Prostate gland (tissue), 2 donors: Measurements from ENCODE around the gene MAP2K1. TPM values are rescaled to one million over a fixed set of nuclear protein-coding genes. Genes with fewer than 3 reads are reported as not detected.

ENCODE experiments used
- DNase-seq: peaks from one replicate; pipeline ENCODE4 v3.0.0-alpha.2; 2019; ENCODE audit warnings: low spot score
- H3K27ac ChIP-seq, 2 donors: fragments of 200-600 bp; sonication (generic); 2 replicates each; pipeline ENCODE4 v1.5.1; 2017 to 2019
- H3K27me3 ChIP-seq: fragments of 200-600 bp; sonication (generic); replicated peaks from 2 replicates; pipeline ENCODE4 v1.5.1; 2019; ENCODE audit not compliant: insufficient read depth
- H3K36me3 ChIP-seq, 2 donors: fragments of 200-600 bp; sonication (generic); 1 replicate in 1 of 2; 2 replicates in 1 of 2; pipeline versions ENCODE4 v1.5.1 to v1.8.1; 2017 to 2019
- H3K4me1 ChIP-seq: fragments of 200-600 bp; sonication (generic); replicated peaks from 2 replicates; pipeline ENCODE4 v1.5.1; 2019
- H3K4me3 ChIP-seq, 2 donors: fragments of 200-600 bp; sonication (generic); 2 replicates each; pipeline ENCODE4 v1.5.1; 2017 to 2019
- H3K9me3 ChIP-seq: fragments of 200-600 bp; sonication (generic); 2 replicates; pipeline ENCODE4 v1.5.1; 2017
- POLR2A ChIP-seq: fragments of 450-650 bp; IDR thresholded peaks from one replicate; pipeline ENCODE4 v1.6.1; 2016; ENCODE audit warnings: antibody characterized with exemption, mild to moderate bottlenecking
- POLR2AphosphoS5 ChIP-seq: sonication (generic); formaldehyde crosslinking; IDR thresholded peaks from one replicate; pipeline ENCODE4 v1.6.1; 2017; ENCODE audit warnings: antibody characterized with exemption
- WGBS: methylation state at CpG from one replicate; pipeline ENCODE4 v1.1.5; 2018; 5-methylcytosine and 5-hydroxymethylcytosine counted together
- intact Hi-C: fragments of 100-400 bp; cut with DNase I; formaldehyde crosslinking; loops from one replicate; pipeline ENCODE4 v1.14.2; 2022
- microRNA-seq: library from miRNA; unstranded; fragments of <30 nt; microRNA quantifications from one replicate; pipeline ENCODE4, GENCODE V29; 2016
- small RNA-seq, 2 donors: library from RNA; depleted of rRNA; stranded (forward); fragments of <200 nt; gene quantifications; one replicate each; pipeline ENCODE3, GENCODE V24; 2016
- total RNA-seq, 2 donors: library from RNA; depleted of rRNA; stranded (reverse); fragments of >200 nt; gene quantifications; one replicate each; pipeline ENCODE4 v1.1.0, GENCODE V29; 2016
- TF ChIP-seq, protein P1 (sequence below), 4 experiments: fragments of 200-600 bp in 2 of 4; fragments of 450-650 bp in 2 of 4; sonication (generic) in 2 of 4; IDR thresholded peaks; 1 replicate in 3 of 4; 2 replicates in 1 of 4; pipeline ENCODE4 v1.5.1; 2016 to 2019; ENCODE audit warnings: antibody characterized with exemption in 4 of 4, mild to moderate bottlenecking in 2 of 4, moderate library complexity in 2 of 4

Gene MAP2K1
- total RNA-seq, 2 donors from 2014 or later: 28.0 to 29.0 TPM

GRCh38 chr15:66523926-66524325 lies 137.2 kb downstream of the MAP2K1 start:
- 89% methylated on average over 3 of the region's 3 CpGs for WGBS
- TF ChIP-seq POLR2AphosphoS5 (no peak), POLR2A (no peak)
- TF ChIP-seq, protein P1, sequence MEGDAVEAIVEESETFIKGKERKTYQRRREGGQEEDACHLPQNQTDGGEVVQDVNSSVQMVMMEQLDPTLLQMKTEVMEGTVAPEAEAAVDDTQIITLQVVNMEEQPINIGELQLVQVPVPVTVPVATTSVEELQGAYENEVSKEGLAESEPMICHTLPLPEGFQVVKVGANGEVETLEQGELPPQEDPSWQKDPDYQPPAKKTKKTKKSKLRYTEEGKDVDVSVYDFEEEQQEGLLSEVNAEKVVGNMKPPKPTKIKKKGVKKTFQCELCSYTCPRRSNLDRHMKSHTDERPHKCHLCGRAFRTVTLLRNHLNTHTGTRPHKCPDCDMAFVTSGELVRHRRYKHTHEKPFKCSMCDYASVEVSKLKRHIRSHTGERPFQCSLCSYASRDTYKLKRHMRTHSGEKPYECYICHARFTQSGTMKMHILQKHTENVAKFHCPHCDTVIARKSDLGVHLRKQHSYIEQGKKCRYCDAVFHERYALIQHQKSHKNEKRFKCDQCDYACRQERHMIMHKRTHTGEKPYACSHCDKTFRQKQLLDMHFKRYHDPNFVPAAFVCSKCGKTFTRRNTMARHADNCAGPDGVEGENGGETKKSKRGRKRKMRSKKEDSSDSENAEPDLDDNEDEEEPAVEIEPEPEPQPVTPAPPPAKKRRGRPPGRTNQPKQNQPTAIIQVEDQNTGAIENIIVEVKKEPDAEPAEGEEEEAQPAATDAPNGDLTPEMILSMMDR (IDR thresholded peaks at IDR 0.05): no peak
- H3K27ac ChIP-seq: no peak overlapping the region
- intact Hi-C loops: no loop called here
- no peaks in the 10 kb centered on the region for H3K27me3 ChIP-seq
- H3K9me3 ChIP-seq: no peaks in the 10 kb centered on the region
- no peaks in the 10 kb centered on the region for H3K36me3 ChIP-seq
- no peaks in the 10 kb centered on the region for H3K4me1 ChIP-seq
- no peak for DNase-seq
- H3K4me3 ChIP-seq: no peak overlapping the region

GRCh38 chr15:66524838-66525237 lies 138.1 kb downstream of the MAP2K1 start:
- intact Hi-C loops: no loop called here
- Histone ChIP-seq H3K27ac (no peak overlapping the region), H3K36me3 (no peaks in the 10 kb centered on the region), H3K4me1 (no peaks in the 10 kb centered on the region), H3K27me3 (no peaks in the 10 kb centered on the region), H3K4me3 (no peak overlapping the region), H3K9me3 (no peaks in the 10 kb centered on the region)
- WGBS: 71% methylated on average over 4 of the region's 4 CpGs
- TF ChIP-seq, protein P1 (IDR thresholded peaks at IDR 0.05): no peak
- TF ChIP-seq POLR2A (no peak), POLR2AphosphoS5 (no peak)
- no peak for DNase-seq

DNA sequence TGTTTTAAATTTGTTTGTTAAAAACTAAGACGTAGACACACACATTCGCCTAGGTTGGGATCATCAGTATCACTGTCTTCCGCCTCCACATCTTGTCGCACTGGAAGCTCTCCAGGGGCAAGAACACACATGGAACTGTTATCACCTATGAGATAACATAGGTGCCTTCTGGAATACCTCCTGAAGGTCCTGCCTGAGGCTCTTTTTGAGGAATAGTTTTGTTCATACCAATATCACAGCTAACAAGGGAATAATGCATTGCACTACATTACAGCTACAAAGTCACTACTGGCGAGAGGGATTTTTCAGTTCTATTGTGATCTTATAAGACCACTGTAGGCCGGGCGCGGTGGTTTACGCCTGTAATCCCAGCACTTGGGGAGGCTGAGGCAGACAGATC lies 148.3 kb downstream of the MAP2K1 start:
- WGBS: 98% methylated on average over 9 of the region's 9 CpGs

More for the DNA sequence above, 148.3 kb downstream of the MAP2K1 start:
- TF ChIP-seq POLR2AphosphoS5: no peak
- TF ChIP-seq, protein P1 (IDR thresholded peaks at IDR 0.05): no peak
- no peak for TF ChIP-seq POLR2A
- no peaks in the 10 kb centered on the region for H3K36me3 ChIP-seq
- no peak for DNase-seq
- no peaks in the 10 kb centered on the region for H3K9me3 ChIP-seq
- H3K27me3 ChIP-seq: no peaks in the 10 kb centered on the region
- H3K27ac ChIP-seq: no peak overlapping the region
- no peaks in the 10 kb centered on the region for H3K4me1 ChIP-seq
- no peak overlapping the region for H3K4me3 ChIP-seq
- intact Hi-C loops: no loop called here

Small RNA genes lying within 50 kb of the gene (microRNA-seq; reads per million reads assigned to microRNA genes)
- not detected for gene MIR4512

Small RNA genes lying within 50 kb of the gene (small RNA-seq; reads per million reads assigned to genes)
- gene ATP5MFP6 (0 reads per million in 2 donors), gene MIR4512 (0 reads per million in 2 donors), gene RF00019 (0 reads per million in 2 donors), gene RF01159 (0 reads per million in 2 donors), gene SCARNA14 (9.9 to 13.2 reads per million in 2 donors), gene SNORD16 (0 reads per million in 2 donors), gene SNORD18A (0 reads per million in 2 donors), gene SNORD18B (0 reads per million in 2 donors), gene SNORD18C (0 reads per million in 2 donors)

Other genes with a start within 250 kb of the MAP2K1 start
- gene MEGF11, start 133.2 kb upstream of the MAP2K1 start, total RNA-seq: not detected
- gene DIS3L, start 93.3 kb upstream of the MAP2K1 start, total RNA-seq: 10 to 100 TPM; 19.4 to 35.0 TPM
- 10 to 100 TPM in 1 of 2 donors, 1 to 10 TPM in 1; 8.0 to 20.1 TPM for gene TIPIN, start 30.2 kb upstream of the MAP2K1 start, total RNA-seq
- 10 to 100 TPM; 23.6 to 27.0 TPM for gene SNAPC5, start 110.8 kb downstream of the MAP2K1 start, total RNA-seq
- 1,000 to 10,000 TPM; 2,395 to 5,607 TPM for gene RPL4, start 117.9 kb downstream of the MAP2K1 start, total RNA-seq
- gene ZWILCH, start 118.4 kb downstream of the MAP2K1 start, total RNA-seq: 10 to 100 TPM in 1 of 2 donors, 1 to 10 TPM in 1; 6.1 to 11.4 TPM
- gene LCTL, start 179.1 kb downstream of the MAP2K1 start, total RNA-seq: not detected